ENCODE measurements around the gene SMIM35.

The SMIM35 gene

GRCh38 chr11:118074091-118074685 is 12.6 kb downstream of the SMIM35 start:
- H3K4me3 ChIP-seq (ENCODE audit: low read depth, low read length, poor library complexity, severe bottlenecking), result no peak overlapping the region
- no peaks in the 10 kb centered on the region for H3K9me2 ChIP-seq (ENCODE audit: low read depth, low read length)
- no peaks in the 10 kb centered on the region for H3K27me3 ChIP-seq (ENCODE audit: insufficient read depth, low read length)
- H3K27ac ChIP-seq (ENCODE audit: low read depth, low read length, poor library complexity, severe bottlenecking), result no peak overlapping the region
- H4K20me1 ChIP-seq (ENCODE audit: insufficient read depth, low read length), result no peaks in the 10 kb centered on the region
- H3K36me3 ChIP-seq (ENCODE audit: insufficient read depth, low read length), result no peaks in the 10 kb centered on the region
- TF ChIP-seq EZH2 (IDR thresholded peaks at IDR 0.05; ENCODE audit: borderline replicate concordance, low read length) (no peak), CTCF (IDR thresholded peaks at IDR 0.05; ENCODE audit: low read length) (no peak)
- no peak overlapping the region for H3K9ac ChIP-seq (ENCODE audit: low read length)
- H3K9me3 ChIP-seq (ENCODE audit: low read length), result no peaks in the 10 kb centered on the region
- H3K4me2 ChIP-seq (ENCODE audit: low read length), result no peak overlapping the region
- no peaks in the 10 kb centered on the region for H3K79me2 ChIP-seq (ENCODE audit: insufficient read depth, low read length)
- H3K4me1 ChIP-seq (ENCODE audit: insufficient read depth, low read length, severe bottlenecking), result no peaks in the 10 kb centered on the region
- H2AFZ ChIP-seq (ENCODE audit: low read length), result no peak overlapping the region
- no peaks in the 10 kb centered on the region for H3F3A ChIP-seq (ENCODE audit: insufficient read depth, low read length)

- Histone ChIP-seq H3K9ac (ENCODE audit: low read length) (no peak overlapping the region), H4K20me1 (ENCODE audit: insufficient read depth, low read length) (no peaks in the 10 kb centered on the region), H3F3A (ENCODE audit: insufficient read depth, low read length) (no peaks in the 10 kb centered on the region), H3K9me2 (ENCODE audit: low read depth, low read length) (no peaks in the 10 kb centered on the region), H3K79me2 (ENCODE audit: insufficient read depth, low read length) (no peaks in the 10 kb centered on the region), H3K4me1 (ENCODE audit: insufficient read depth, low read length, severe bottlenecking) (no peaks in the 10 kb centered on the region), H3K36me3 (ENCODE audit: insufficient read depth, low read length) (no peaks in the 10 kb centered on the region), H3K4me2 (ENCODE audit: low read length) (no peak overlapping the region), H2AFZ (ENCODE audit: low read length) (no peak overlapping the region), H3K4me3 (ENCODE audit: low read depth, low read length, poor library complexity, severe bottlenecking) (no peak overlapping the region), H3K27ac (ENCODE audit: low read depth, low read length, poor library complexity, severe bottlenecking) (no peak overlapping the region), H3K9me3 (ENCODE audit: low read length) (no peaks in the 10 kb centered on the region), H3K27me3 (ENCODE audit: insufficient read depth, low read length) (no peaks in the 10 kb centered on the region)
- TF ChIP-seq CTCF (IDR thresholded peaks at IDR 0.05; ENCODE audit: low read length) (no peak), EZH2 (IDR thresholded peaks at IDR 0.05; ENCODE audit: borderline replicate concordance, low read length) (no peak)
Observed at GRCh38 chr11:118073554-118073953, 13.2 kb downstream of the SMIM35 start.

- Histone ChIP-seq H3K27ac (ENCODE audit: low read depth, low read length, poor library complexity, severe bottlenecking) (no peak overlapping the region), H3K9ac (ENCODE audit: low read length) (no peak overlapping the region), H3K27me3 (ENCODE audit: insufficient read depth, low read length) (no peaks in the 10 kb centered on the region), H3K4me2 (ENCODE audit: low read length) (no peak overlapping the region), H2AFZ (ENCODE audit: low read length) (no peak overlapping the region), H3K9me2 (ENCODE audit: low read depth, low read length) (no peaks in the 10 kb centered on the region), H3K36me3 (ENCODE audit: insufficient read depth, low read length) (no peaks in the 10 kb centered on the region), H3K4me1 (ENCODE audit: insufficient read depth, low read length, severe bottlenecking) (no peaks in the 10 kb centered on the region), H3K4me3 (ENCODE audit: low read depth, low read length, poor library complexity, severe bottlenecking) (no peak overlapping the region), H3K9me3 (ENCODE audit: low read length) (no peaks in the 10 kb centered on the region), H3F3A (ENCODE audit: insufficient read depth, low read length) (no peaks in the 10 kb centered on the region), H4K20me1 (ENCODE audit: insufficient read depth, low read length) (no peaks in the 10 kb centered on the region), H3K79me2 (ENCODE audit: insufficient read depth, low read length) (no peaks in the 10 kb centered on the region)
- TF ChIP-seq EZH2 (IDR thresholded peaks at IDR 0.05; ENCODE audit: borderline replicate concordance, low read length) (no peak), CTCF (IDR thresholded peaks at IDR 0.05; ENCODE audit: low read length) (no peak)
Observed at GRCh38 chr11:118071416-118072030, 15.2 kb downstream of the SMIM35 start.
